Neural crest cell (in vitro differentiated cells): ENCODE data around the gene DESI1. TPM values are rescaled to one million over a fixed set of nuclear protein-coding genes. Genes with fewer than 3 reads are reported as not detected.

Experiments used
- DNase-seq: peaks from one replicate; pipeline ENCODE4 v3.0.0; 2021; ENCODE audit warnings: low read depth, mixed read lengths, low spot score
- H3K27ac Mint-ChIP-seq: one replicate; pipeline ENCODE4 v1.8.0; 2021; ENCODE audit warnings: mild to moderate bottlenecking, mixed read lengths; ENCODE audit not compliant: unreplicated experiment
- H3K27me3 Mint-ChIP-seq: 2 replicates; pipeline ENCODE4 v1.8.0; 2021; ENCODE audit warnings: low read depth, mild to moderate bottlenecking, mixed read lengths
- H3K36me3 Mint-ChIP-seq: 2 replicates; pipeline ENCODE4 v1.8.0; 2021; ENCODE audit warnings: low read depth, mild to moderate bottlenecking, mixed read lengths
- H3K4me1 Mint-ChIP-seq: 2 replicates; pipeline ENCODE4 v1.8.0; 2021; ENCODE audit warnings: mixed read lengths
- H3K4me3 Mint-ChIP-seq: one replicate; pipeline ENCODE4 v1.8.0; 2021; ENCODE audit warnings: mild to moderate bottlenecking, mixed read lengths
- H3K9me3 Mint-ChIP-seq: 2 replicates; pipeline ENCODE4 v1.8.0; 2021; ENCODE audit warnings: mixed read lengths
- total RNA-seq: library from RNA; stranded (reverse); gene quantifications from 2 replicates; pipeline ENCODE4 v1.2.1, GENCODE V29; 2021
- TF ChIP-seq, protein P1 (sequence below): fragments of 200-600 bp; sonication (generic); conservative IDR thresholded peaks from 2 replicates; pipeline ENCODE4 v1.5.0; 2021; ENCODE audit warnings: antibody characterized with exemption, mild to moderate bottlenecking

DESI1 gene
- total RNA-seq, 1 donor from 2014 or later, result 38.0 TPM

DNA sequence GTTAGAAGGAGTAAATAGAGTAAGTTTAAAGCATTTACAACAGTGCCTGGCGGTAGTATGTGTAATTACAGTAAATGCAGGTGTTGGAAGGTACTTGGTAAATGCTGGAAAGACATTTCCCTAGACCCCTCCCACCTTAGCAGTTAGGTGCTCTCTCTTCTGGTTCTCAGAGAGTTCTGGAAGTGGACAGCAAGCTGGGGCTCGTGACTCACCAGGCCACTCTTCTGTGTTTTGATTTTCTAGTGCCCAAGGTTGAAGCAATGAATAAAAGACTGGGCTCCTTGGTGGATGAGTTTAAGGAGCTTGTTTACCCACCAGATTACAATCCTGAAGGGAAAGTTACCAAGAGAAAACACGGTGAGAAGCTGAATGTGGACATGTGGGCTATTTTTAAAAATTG lies 40.2 kb upstream of the DESI1 start:
- H3K4me3 Mint-ChIP-seq, result no peak overlapping the region
- H3K4me1 Mint-ChIP-seq, result no peaks in the 10 kb centered on the region
- TF ChIP-seq, protein P1, sequence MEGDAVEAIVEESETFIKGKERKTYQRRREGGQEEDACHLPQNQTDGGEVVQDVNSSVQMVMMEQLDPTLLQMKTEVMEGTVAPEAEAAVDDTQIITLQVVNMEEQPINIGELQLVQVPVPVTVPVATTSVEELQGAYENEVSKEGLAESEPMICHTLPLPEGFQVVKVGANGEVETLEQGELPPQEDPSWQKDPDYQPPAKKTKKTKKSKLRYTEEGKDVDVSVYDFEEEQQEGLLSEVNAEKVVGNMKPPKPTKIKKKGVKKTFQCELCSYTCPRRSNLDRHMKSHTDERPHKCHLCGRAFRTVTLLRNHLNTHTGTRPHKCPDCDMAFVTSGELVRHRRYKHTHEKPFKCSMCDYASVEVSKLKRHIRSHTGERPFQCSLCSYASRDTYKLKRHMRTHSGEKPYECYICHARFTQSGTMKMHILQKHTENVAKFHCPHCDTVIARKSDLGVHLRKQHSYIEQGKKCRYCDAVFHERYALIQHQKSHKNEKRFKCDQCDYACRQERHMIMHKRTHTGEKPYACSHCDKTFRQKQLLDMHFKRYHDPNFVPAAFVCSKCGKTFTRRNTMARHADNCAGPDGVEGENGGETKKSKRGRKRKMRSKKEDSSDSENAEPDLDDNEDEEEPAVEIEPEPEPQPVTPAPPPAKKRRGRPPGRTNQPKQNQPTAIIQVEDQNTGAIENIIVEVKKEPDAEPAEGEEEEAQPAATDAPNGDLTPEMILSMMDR, result no peak
- DNase-seq, result no peak
- H3K27ac Mint-ChIP-seq, result no peak overlapping the region
- H3K9me3 Mint-ChIP-seq, result no peaks in the 10 kb centered on the region
- H3K27me3 Mint-ChIP-seq, result no peaks in the 10 kb centered on the region
- H3K36me3 Mint-ChIP-seq, result peaks cover 20% of the 10 kb centered on the region

GRCh38 chr22:41660416-41660815 lies 39.6 kb upstream of the DESI1 start:
- no peaks in the 10 kb centered on the region for H3K27me3 Mint-ChIP-seq
- DNase-seq, result no peak
- H3K4me1 Mint-ChIP-seq, result no peaks in the 10 kb centered on the region
- H3K36me3 Mint-ChIP-seq, result peaks cover 20% of the 10 kb centered on the region
- TF ChIP-seq, protein P1, result no peak
- H3K9me3 Mint-ChIP-seq, result no peaks in the 10 kb centered on the region
- no peak overlapping the region for H3K4me3 Mint-ChIP-seq
- H3K27ac Mint-ChIP-seq, result no peak overlapping the region

GRCh38 chr22:41659941-41660340 lies 39.1 kb upstream of the DESI1 start:
- peaks cover 21% of the 10 kb centered on the region for H3K36me3 Mint-ChIP-seq
- H3K4me3 Mint-ChIP-seq, result no peak overlapping the region
- TF ChIP-seq, protein P1, result no peak
- H3K27ac Mint-ChIP-seq, result no peak overlapping the region
- no peaks in the 10 kb centered on the region for H3K27me3 Mint-ChIP-seq
- H3K4me1 Mint-ChIP-seq, result no peaks in the 10 kb centered on the region
- no peak for DNase-seq
- H3K9me3 Mint-ChIP-seq, result no peaks in the 10 kb centered on the region

DNA sequence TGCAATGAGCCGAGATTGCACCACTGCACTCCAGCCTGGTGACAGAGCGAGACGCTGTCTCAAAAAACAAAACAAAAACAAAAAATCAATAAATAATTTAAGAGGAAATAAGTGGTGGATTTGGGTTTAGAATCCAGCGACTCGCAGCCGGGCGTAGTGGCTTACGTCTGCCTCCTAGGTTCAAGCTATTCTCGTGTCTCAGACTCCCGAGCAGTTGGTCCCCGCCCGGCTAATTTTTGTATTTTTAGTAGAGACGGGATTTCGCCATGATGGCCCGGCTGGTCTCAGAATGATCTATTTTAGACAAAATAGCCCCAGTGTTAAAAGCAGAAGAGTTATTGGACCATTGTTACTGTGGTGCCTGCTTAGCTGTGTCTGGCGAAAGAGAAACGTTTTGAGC lies 38.0 kb upstream of the DESI1 start:
- Mint-ChIP-seq H3K36me3 (peaks cover 27% of the 10 kb centered on the region), H3K4me3 (no peak overlapping the region)
- DNase-seq, result no peak

DNA sequence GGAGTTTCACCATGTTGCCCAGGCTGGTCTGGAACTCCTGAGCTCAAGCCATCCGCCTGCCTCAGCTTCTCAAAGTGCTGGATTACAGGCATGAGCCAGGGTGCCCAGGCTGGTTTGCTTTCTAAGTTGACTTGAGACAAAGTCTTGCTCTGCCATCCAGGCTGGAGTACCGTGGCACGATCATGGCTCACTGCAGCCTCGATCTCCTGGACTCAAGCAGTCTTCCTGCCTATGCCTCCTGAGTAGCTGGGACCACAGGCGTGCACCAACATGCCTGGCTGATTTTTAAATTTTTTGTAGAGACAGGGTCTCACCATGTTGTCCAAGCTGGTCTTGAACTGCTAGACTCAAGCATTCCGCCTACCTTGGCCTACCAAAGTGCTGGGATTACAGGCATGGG lies 36.9 kb upstream of the DESI1 start:
- no peak overlapping the region for H3K4me3 Mint-ChIP-seq
- H3K36me3 Mint-ChIP-seq, result peaks cover 29% of the 10 kb centered on the region
- TF ChIP-seq, protein P1, result no peak
- H3K27me3 Mint-ChIP-seq, result no peaks in the 10 kb centered on the region
- H3K9me3 Mint-ChIP-seq, result no peaks in the 10 kb centered on the region
- no peak overlapping the region for H3K27ac Mint-ChIP-seq
- no peak for DNase-seq
- H3K4me1 Mint-ChIP-seq, result no peaks in the 10 kb centered on the region

More for the DNA sequence above, 38.0 kb upstream of the DESI1 start:
- no peaks in the 10 kb centered on the region for H3K27me3 Mint-ChIP-seq
- H3K27ac Mint-ChIP-seq, result no peak overlapping the region
- no peaks in the 10 kb centered on the region for H3K9me3 Mint-ChIP-seq
- no peaks in the 10 kb centered on the region for H3K4me1 Mint-ChIP-seq
- TF ChIP-seq, protein P1, result no peak

DNA sequence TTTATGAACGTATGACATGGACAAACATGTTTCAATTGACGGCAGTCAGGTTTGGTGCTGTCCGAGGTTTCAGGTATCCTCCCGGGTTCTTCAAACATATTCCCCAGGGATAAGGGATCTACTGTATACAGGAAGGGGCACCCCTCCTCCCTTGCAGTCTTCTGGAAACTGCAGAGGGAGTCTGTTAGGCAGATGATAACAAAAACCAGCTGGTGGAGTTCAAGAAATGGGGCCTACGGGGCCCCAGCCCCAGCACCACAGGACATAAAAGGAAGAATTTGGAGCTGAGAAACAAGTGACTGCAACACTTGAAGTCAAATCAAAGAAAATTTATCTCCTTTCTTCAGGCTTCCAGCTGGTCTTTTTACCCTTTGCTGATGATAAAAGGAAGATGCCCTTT lies 35.7 kb upstream of the DESI1 start:
- H3K9me3 Mint-ChIP-seq, result no peaks in the 10 kb centered on the region
- TF ChIP-seq, protein P1, result no peak
- no peaks in the 10 kb centered on the region for H3K27me3 Mint-ChIP-seq
- H3K36me3 Mint-ChIP-seq, result peaks cover 30% of the 10 kb centered on the region
- no peak overlapping the region for H3K27ac Mint-ChIP-seq
- no peak for DNase-seq
- no peaks in the 10 kb centered on the region for H3K4me1 Mint-ChIP-seq
- no peak overlapping the region for H3K4me3 Mint-ChIP-seq
